Measurements from ENCODE around the gene C17orf67. TPM values are rescaled to one million over a fixed set of nuclear protein-coding genes. Genes with fewer than 3 reads are reported as not detected.
A peak's percentile ranks its signal among the peaks of the same experiment; 100 is the strongest.

C17orf67 gene
- total RNA-seq, 6 experiments from 2014 or later: 0.31 to 1.1 (median 0.78) TPM

DNA sequence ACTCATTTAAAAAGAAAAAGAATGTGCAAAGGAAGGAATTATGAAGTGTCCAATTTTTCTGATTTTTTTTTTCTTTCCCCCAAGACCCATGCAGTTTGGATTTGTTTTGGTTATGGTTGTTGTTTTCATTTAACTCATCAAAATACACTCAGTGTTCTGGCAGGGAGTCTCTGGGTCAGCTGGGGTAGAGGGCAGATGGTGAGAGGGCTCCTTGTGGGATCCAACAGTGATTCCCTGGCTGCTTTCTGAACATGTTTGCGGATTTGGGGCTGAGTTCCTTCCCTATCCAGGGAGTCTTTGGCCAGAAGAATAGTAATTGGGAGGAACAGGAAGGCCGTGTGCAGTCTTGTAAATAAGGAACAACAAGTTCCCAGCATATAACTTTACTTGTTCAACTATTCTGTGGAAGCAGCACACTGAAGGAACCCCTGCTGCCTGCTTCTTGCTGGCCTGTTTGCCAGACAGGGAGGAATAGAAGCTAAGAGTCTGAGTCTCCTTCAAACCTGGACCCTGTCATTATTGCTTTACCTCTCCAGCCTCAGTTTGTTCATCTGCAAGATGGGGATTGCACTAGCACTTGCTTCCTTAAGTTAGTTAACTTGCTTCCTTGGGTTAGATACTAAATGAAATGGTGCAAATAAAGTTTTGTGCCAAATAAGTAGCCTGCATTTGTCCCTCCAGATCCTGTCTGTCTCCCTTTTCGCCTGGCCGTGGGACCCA is 32.1 kb downstream of the C17orf67 start:
- DNase-seq: no peak
- Histone ChIP-seq H3K36me3 (no peaks in the 10 kb centered on the region), H3K4me3 (no peak overlapping the region), H3K4me1 (no peaks in the 10 kb centered on the region), H3K27ac (no peak overlapping the region), H3K9me3 (no peaks in the 10 kb centered on the region), H3K27me3 (no peaks in the 10 kb centered on the region)
- TF ChIP-seq, protein P1, sequence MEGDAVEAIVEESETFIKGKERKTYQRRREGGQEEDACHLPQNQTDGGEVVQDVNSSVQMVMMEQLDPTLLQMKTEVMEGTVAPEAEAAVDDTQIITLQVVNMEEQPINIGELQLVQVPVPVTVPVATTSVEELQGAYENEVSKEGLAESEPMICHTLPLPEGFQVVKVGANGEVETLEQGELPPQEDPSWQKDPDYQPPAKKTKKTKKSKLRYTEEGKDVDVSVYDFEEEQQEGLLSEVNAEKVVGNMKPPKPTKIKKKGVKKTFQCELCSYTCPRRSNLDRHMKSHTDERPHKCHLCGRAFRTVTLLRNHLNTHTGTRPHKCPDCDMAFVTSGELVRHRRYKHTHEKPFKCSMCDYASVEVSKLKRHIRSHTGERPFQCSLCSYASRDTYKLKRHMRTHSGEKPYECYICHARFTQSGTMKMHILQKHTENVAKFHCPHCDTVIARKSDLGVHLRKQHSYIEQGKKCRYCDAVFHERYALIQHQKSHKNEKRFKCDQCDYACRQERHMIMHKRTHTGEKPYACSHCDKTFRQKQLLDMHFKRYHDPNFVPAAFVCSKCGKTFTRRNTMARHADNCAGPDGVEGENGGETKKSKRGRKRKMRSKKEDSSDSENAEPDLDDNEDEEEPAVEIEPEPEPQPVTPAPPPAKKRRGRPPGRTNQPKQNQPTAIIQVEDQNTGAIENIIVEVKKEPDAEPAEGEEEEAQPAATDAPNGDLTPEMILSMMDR (IDR thresholded peaks at IDR 0.05): no peak
- no peak for TF ChIP-seq POLR2A (IDR thresholded peaks at IDR 0.05)
- ATAC-seq: peak in 1 of 4 donors; percentile 39
- intact Hi-C loops (cut with DNase I): no loop called here
- WGBS (ENCODE audit: insufficient coverage, low coverage, low lambda C conversion rate, missing lambda C conversion rate): 70% methylated on average over 2 of the region's 4 CpGs

DNA sequence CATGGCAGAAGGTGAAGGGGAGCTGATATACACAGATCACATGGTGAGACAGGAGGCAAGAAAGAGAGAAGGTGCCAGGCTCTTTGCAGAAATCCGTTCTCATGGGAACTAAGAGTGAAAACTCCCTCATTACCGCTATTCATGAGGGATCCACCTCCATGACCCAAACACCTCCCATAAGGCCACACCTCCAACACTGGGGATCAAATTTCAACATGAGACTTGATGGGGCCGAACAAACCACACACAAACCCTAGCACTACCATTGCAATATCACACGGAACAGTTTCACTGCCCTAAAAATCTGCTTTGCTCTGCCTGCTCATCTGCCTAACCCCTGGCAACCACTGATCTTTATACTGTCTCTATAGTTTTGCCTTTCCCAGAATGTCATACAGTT is 34.8 kb downstream of the C17orf67 start:
- ATAC-seq: no peak
- H3K4me3 ChIP-seq: no peak overlapping the region
- H3K27me3 ChIP-seq: no peaks in the 10 kb centered on the region
- H3K9me3 ChIP-seq: no peaks in the 10 kb centered on the region
- no peaks in the 10 kb centered on the region for H3K36me3 ChIP-seq
- no peak for TF ChIP-seq POLR2A (IDR thresholded peaks at IDR 0.05)
- TF ChIP-seq, protein P1 (IDR thresholded peaks at IDR 0.05): no peak
- intact Hi-C loops (cut with DNase I): no loop called here
- 17% methylated on average over 1 of the region's 4 CpGs for WGBS (ENCODE audit: insufficient coverage, low coverage, low lambda C conversion rate, missing lambda C conversion rate)
- H3K27ac ChIP-seq: no peak overlapping the region
- no peaks in the 10 kb centered on the region for H3K4me1 ChIP-seq
- no peak for DNase-seq

DNA sequence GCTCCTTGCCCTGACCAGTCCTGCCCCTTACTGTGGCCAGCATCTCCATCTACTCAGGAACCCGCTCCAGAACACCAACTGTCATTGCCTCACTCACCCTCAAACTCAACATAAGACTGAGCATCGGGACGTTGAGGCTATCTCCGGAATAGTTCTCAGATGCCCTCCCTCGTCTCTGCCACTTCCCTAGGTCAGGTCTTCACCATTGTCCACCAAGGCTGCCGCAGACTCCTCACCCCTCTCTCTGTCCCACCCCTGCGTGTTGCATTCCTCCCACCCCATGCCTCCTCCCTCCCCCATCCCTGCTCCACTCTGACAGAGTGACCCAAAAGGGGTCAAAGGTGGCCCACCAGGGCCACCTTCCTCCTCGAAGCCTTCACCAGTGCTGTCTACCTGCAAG is 37.2 kb downstream of the C17orf67 start:
- no peak overlapping the region for H3K27ac ChIP-seq
- H3K4me3 ChIP-seq: no peak overlapping the region
- intact Hi-C loops (cut with DNase I): no loop called here
- H3K36me3 ChIP-seq: no peaks in the 10 kb centered on the region
- no peaks in the 10 kb centered on the region for H3K27me3 ChIP-seq
- ATAC-seq: no peak
- H3K9me3 ChIP-seq: no peaks in the 10 kb centered on the region
- TF ChIP-seq, protein P1 (IDR thresholded peaks at IDR 0.05): no peak
- TF ChIP-seq POLR2A (IDR thresholded peaks at IDR 0.05): no peak
- H3K4me1 ChIP-seq: no peaks in the 10 kb centered on the region
- no peak for DNase-seq
- WGBS (ENCODE audit: insufficient coverage, low coverage, low lambda C conversion rate, missing lambda C conversion rate): 92% methylated on average over 8 of the region's 8 CpGs

DNA sequence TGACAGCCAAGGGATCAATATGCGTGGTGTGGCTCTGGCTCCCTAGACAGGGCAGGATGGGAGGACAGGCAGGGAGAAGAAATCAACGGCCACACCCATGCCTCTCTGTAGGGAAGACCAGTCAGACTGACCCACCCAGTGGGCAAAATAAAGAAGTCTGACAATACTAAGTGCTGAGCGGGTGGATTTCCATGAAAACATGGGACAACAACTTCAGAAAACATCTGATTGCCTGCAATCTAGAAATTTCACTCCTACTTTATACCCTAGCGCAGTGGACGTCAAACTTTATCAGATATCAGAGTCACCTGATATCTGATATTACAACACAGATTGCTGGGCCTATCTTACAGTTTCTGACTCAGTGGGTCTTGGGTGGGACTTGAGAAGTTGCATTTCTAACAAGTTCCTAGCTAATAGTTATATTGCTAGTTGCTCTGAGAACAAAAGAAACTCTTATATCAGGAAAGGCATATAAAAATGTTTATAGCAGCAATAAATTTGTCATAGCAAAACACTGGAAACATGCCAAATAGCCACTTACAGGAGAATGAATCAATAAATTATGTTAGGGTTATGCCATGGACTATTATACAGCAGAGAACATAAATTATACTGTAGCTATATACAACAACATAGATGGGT is 38.4 kb downstream of the C17orf67 start:
- H3K36me3 ChIP-seq: no peaks in the 10 kb centered on the region
- no peaks in the 10 kb centered on the region for H3K4me1 ChIP-seq
- peak in 2 of 4 donors; percentile 43 to 61 for ATAC-seq
- H3K9me3 ChIP-seq: no peaks in the 10 kb centered on the region
- 80% methylated on average over 3 of the region's 5 CpGs for WGBS (ENCODE audit: insufficient coverage, low coverage, low lambda C conversion rate, missing lambda C conversion rate)
- TF ChIP-seq, protein P1 (IDR thresholded peaks at IDR 0.05): no peak
- TF ChIP-seq POLR2A (IDR thresholded peaks at IDR 0.05): no peak
- DNase-seq: no peak
- intact Hi-C loops (cut with DNase I): no loop called here
- no peak overlapping the region for H3K4me3 ChIP-seq
- no peaks in the 10 kb centered on the region for H3K27me3 ChIP-seq
- no peak overlapping the region for H3K27ac ChIP-seq
